Ammon's horn (tissue), 1 donor: ENCODE data around the gene ANKRD28.
A peak's percentile ranks its signal among the peaks of the same experiment; 100 is the strongest.
"Not testable (repeated sequence)": the region's sequence is repeated elsewhere in the genome, so short reads cannot be mapped to it uniquely, and the experiment has no call there.

Experiments
- DNase-seq: peaks from one replicate; pipeline ENCODE4 v3.0.0-alpha.2; 2016; ENCODE audit warnings: low spot score

Gene ANKRD28

GRCh38 chr3:15803921-15804320 is 6.1 kb upstream of the ANKRD28 start:
- no peak for DNase-seq

DNA sequence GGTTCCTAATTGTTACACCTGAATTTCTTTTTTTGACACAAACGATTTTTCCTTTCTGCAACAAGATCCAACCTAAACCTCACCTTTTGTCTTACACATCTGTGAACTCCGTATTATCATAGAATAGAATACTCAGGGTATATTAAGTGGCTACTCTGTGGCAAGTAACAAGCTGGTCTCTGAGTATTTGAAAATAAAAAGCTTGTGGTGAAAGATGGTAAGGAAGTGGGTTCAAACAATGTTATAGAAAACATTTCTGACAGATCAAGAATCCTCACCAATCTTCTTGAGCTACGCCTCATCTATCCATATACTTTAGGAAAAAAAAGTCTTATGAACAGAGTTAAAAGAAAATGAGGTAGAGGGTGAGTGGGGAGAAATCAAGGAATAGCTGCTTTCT is 3.5 kb upstream of the ANKRD28 start:
- no peak for DNase-seq

DNA sequence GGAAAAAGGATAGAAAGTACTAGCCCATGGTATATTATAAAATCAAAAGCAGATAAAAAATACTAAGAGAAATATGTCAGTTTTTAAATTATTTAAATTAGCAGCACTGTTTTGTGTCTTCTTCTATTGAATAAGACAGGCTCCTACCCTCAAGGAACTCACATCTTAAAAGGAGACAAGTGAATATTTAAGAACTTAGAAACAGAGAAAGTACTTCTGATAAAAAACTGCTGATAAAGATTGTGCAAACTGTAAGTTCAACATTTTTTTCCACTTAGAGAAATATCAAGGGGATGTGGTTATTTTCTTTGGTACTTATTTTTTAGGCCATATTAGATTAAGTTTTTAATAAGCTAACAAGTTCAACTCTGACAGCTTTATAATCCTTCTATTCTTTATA is 3.0 kb upstream of the ANKRD28 start:
- DNase-seq: no peak

GRCh38 chr3:15800327-15800726 is 2.5 kb upstream of the ANKRD28 start:
- no peak for DNase-seq

GRCh38 chr3:15798533-15799245 is 910 bp upstream of the ANKRD28 start:
- no peak for DNase-seq

DNA sequence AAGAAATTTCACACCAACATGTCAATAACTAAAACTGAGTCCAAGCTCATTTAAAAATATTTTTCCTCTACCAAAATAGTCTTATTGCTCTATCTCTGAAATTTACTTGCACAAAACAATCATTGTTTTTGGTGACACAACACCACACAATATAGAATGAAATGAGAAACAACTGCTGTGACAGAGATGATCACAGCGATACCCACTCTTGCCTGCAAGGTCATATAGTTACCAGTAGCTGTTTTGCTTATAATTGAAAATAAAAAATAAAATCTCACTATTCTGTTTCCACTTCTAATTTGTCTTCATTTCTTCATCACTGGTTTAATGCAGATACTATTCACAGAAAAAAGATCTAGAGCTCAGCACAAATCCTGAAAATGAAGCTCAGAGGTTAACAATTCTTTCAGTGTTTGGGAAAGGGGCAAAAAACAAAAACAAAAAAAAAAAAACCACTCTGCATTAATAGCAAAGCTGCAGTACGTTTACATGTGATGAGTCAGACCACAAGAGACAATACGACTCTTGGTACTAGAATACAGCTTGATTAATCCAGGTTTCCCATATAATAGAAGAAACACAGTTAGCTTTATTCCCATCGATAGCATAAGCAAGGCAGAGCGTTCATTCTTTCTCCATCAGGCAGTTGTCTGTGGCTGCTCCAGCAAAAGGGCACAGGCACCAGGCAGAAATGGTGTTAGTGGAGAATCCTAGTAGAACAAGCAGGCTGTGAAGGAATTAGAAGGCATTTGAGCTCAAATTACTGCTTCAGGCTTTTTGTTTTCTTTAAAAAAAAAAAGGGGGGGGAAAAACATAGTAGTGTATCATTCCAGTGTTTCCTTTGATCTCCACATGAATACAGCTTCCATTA is 773 bp downstream of the ANKRD28 start:
- DNase-seq: peak; percentile 74

- DNase-seq: no peak
Measured at GRCh38 chr3:15796331-15796730, 1.4 kb downstream of the ANKRD28 start.

- no peak for DNase-seq
Measured at GRCh38 chr3:15795651-15796308, 2.0 kb downstream of the ANKRD28 start.

- no peak for DNase-seq
Measured at GRCh38 chr3:15794842-15795650, 2.7 kb downstream of the ANKRD28 start.

DNA sequence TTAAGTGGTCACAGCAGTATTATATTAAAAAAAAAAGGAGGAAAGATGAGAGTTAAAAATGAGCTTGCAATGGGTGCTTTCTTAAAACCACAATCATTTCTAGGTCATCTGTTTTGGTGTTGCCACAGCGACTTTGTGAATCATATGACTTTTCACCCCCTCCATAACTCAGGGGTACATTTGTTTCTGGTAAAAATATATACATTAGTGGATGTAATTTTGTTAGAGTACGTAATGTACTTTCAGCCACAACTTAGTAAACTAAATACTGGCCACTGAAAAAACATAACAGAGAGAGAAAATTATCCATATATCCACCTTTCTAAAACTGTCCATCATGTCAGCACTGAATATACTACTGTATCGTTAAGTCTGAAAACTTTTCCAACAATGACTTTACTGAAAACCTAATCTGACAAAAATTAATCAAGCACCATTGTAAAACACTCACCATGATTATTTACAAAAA is 3.4 kb downstream of the ANKRD28 start:
- DNase-seq: no peak

GRCh38 chr3:15791525-15791924 is 6.3 kb downstream of the ANKRD28 start:
- no peak for DNase-seq

GRCh38 chr3:15787941-15788340 is 9.8 kb downstream of the ANKRD28 start:
- DNase-seq: no peak

DNA sequence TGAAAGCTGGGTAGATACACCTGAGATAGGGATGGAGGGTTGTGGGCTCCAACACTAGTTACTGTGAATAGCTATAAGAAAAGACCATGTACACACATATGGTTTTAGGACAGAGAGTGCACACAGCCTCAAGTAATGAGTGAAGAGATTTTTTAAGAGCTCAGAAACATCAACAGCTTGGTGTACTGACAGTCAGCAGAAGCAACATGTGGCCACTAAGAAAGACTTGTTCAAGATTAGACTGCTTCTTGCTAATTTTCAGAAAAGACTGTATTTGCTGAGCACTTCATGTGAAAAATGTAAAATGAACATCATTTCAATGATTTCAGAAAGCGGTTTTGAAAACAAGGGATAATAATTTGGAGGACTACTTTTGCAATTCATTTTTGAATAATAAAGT is 10.3 kb downstream of the ANKRD28 start:
- no peak for DNase-seq

- DNase-seq: no peak
Measured at GRCh38 chr3:15783361-15783969, 14.3 kb downstream of the ANKRD28 start.

- DNase-seq: no peak
Measured at GRCh38 chr3:15782429-15782828, 15.3 kb downstream of the ANKRD28 start.

DNA sequence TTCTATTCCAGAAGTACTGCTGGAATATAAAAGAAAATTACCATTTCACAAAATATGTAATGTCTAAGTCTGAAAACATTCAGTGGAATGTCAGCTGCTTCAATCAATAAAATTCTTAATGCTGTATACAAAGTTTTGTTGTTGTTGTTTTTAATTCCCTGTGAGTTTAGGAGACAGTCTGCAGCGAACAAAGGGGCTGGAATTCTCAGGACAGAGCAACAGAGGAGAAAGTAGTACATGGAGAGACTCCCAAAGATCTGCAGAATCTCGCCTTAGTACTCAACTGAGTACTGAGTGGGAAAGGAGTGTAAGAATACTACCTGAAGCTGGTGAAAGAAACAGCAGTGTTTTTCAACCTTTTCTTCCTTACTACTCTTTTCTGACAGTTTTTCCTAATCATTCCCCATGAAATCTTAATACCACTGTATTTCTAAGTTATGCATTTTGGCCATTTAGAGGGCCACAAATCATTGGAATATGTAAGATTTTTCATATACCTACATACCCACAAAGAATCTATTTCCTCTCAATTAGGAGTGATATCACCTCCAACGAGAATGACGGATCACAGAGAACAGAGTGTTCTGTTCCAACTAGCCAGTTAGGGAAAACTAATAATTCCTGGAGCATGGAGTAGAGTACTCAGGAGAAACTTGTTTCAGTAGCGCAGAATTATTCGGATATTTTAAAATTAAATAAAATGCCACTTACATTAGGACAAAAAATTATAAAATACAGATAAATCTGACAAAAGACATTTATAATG is 16.0 kb downstream of the ANKRD28 start:
- peak; percentile 20 for DNase-seq

DNA sequence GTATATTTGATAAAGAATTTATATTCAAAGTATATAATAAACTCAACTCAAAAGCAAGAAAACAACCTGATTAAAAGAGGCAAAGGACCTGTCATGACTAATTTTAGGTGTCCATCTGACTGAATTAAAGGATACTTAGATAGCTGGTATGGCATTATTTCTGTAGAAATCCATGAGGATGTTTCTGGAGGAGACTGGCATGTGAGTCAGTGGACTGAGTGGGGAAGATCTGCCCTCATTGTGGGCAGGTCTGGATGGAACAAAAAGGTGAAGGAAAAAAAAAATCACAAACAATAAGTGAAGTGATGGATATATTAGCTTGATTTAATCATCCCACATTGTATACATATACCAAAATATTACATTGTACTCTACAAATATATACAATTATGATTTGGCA is 16.6 kb downstream of the ANKRD28 start:
- DNase-seq: no peak

- DNase-seq: no peak
Measured at GRCh38 chr3:15779111-15779510, 18.7 kb downstream of the ANKRD28 start.

DNA sequence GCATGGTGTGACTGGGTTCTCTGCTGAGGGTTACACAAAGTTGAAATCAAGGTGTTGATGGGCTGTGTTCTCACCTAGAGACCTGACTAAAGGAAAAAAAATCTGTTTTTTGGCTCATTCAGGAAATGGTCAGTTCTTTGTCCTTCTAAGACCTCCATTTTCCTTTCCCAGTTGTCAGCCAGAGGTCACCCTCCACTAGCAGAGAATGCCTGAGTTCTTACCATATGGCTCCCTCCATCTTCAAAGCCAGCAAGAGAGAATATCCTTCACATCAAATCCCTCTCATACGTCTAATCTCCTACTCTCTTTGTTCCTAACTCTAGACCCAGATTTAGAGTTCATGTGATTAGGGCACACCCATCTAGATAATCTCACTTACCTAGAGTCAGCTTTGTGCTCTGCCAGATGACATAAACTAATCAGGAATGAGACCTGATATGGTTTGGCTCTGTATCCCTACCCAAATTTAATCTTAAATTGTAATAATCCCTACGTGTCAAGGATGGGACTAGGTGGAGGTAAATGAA is 19.4 kb downstream of the ANKRD28 start:
- no peak for DNase-seq

DNA sequence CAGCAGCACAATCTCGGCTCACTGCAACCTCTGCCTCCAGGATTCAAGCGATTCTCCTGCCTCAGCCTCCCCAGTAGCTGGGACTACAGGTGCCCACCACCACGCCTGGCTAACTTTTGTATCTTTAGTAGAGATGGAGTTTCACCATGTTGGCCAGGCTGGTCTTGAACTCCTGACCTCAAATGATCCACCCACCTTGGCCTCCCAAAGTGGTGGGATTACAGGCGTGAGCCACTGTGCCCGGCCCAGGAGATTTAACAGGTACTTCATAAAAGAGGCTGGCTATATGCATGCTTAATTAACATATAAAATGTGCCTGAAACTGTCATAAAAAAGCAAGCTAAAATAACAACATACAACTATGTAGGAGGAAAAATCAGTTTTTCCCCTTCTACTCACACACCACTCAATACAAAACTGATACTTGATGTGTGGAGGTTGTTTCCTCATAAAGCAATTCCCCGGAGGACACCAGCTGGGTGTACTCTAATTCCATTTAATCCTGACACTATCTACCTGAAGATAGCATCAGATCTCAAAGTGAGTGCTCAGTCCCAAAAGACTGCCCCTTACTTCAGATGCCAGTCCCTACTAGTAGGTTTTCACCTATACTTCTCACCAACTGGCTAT is 22.7 kb downstream of the ANKRD28 start:
- DNase-seq: not testable (repeated sequence)
